ENCODE results near the gene GBGT1.

DNA sequence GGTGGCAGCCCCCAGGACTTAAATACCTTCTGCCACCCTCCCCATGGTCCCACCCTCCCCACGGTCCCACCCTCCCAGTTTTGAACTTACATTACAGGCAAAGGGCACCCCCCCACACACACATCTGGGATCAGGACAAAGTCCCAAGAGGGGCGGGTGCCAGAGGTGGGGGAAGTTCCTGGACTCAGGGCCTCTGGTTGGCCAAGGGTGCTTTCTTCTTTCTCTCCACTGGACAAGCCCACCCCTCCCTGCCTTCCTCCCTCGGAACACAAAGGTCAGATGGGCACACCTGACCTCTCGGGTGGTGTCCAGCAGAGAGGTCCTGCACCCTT lies 23.6 kb downstream of the GBGT1 start:
- TF ChIP-seq, protein P1, sequence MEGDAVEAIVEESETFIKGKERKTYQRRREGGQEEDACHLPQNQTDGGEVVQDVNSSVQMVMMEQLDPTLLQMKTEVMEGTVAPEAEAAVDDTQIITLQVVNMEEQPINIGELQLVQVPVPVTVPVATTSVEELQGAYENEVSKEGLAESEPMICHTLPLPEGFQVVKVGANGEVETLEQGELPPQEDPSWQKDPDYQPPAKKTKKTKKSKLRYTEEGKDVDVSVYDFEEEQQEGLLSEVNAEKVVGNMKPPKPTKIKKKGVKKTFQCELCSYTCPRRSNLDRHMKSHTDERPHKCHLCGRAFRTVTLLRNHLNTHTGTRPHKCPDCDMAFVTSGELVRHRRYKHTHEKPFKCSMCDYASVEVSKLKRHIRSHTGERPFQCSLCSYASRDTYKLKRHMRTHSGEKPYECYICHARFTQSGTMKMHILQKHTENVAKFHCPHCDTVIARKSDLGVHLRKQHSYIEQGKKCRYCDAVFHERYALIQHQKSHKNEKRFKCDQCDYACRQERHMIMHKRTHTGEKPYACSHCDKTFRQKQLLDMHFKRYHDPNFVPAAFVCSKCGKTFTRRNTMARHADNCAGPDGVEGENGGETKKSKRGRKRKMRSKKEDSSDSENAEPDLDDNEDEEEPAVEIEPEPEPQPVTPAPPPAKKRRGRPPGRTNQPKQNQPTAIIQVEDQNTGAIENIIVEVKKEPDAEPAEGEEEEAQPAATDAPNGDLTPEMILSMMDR (IDR thresholded peaks at IDR 0.05; ENCODE audit: low read depth, low read length), result no peak
- no peak for TF ChIP-seq EZH2phosphoT487 (IDR thresholded peaks at IDR 0.05; ENCODE audit: low read depth)
